Stimulated activated CD4-positive, alpha-beta T cell treated with anti-CD3 and anti-CD28 coated beads, Interleukin-2, amount 100 ng/mL, for 24 hours (primary cell): ENCODE data around the gene ECHDC3.
"Not testable (repeated sequence)": the region's sequence is repeated elsewhere in the genome, so short reads cannot be mapped to it uniquely, and the experiment has no call there.

Experiments
- DNase-seq, 2 donors: peaks; one replicate each; pipeline ENCODE4 v3.0.0-alpha.2; 2020

The ECHDC3 gene

DNA sequence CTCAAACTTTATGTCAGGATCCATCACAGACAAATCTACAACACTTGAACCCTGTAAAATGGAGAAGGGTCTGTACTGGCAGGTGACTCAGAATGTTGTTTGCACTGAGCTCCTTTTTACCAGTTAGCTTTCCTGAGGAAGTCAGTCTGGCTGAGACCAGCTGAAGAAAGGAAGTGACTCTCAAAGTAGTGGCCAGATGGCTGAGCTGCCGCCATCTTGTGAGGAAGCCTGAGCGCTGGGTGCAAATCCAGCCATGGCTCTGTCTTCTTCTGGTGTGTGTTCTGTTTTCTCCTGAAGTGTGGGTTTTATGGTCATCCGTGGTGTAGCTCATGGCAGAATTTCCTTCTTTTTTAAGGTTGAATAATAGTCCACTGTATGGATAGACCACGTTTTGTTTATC is 25.5 kb upstream of the ECHDC3 start:
- no peak for DNase-seq

DNA sequence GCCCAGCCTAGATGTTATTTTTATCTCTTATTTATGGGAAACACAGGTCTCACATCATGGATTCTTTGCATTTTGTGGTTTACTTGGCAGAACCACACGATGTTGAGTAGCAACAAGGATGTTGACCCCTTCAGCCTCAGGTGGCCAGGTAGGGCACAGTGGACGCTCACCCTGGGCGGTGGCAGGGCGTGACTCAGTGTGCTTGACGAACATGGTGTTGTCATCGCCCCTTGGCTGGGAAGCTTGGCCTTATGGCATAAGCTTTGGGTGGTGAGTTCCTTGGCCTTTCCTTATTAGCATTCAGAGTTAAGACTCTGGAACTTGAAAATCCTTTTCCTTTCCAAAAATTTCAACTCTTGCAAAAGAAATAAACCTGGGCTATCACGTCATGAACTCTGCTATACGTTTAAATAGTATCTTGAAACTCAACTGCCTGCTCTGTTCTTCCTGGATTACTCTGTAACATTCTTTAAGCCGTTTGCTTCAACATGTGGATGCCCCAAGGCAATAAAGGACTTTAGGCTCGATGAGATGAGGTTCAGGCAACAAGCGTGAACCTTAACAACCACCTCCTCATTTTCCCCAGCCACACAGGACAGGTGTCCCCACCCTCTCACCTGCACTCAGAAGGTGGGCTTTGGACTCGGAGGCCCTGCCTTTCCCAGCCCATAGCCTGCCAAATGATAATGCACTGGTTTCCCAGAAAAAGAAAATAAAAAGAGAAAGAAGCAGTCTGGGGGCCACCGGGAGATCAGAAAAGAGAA is 22.5 kb upstream of the ECHDC3 start:
- no peak for DNase-seq

DNA sequence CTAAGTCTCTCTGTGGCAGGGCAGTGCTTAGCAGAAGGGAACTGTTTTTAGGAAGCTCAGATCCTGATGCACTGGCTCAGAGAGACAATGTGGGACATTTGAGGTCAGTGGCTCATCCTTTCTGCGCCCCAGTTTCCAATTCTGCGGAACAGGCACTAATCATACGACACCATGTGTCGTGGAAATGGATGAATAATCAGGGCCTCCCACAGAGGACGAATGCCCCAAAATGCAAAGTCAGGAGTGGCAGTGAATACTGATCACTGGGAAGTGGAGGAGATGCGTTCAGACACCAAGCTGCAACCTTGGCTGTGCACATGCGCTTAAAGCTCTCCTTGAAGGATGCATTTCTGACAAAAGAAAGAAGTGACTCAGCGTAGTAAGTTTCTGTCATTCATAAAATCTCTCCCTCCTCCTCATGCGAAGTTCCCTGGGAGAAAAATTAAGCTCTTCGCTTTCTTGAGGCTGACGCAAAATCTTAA is 21.9 kb upstream of the ECHDC3 start:
- no peak for DNase-seq

DNA sequence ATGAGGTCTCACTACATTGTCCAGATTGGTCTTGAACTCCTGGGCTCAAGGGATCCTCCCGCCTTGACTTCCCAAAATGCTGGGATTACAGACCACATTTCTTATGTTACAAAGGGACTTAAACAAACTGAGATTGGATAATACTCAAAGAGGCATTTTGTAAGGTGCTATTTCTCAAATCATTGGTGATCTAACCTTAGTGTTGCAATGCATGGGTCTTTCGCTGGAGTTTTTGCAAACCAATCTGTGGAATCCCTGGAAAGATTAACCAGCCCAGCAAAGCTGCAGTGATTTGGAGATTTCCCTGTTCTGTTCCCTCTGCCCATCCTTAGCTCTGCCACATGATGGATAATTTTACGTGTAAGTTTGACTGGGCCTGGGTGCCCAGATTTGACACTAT is 20.4 kb upstream of the ECHDC3 start:
- no peak for DNase-seq

DNA sequence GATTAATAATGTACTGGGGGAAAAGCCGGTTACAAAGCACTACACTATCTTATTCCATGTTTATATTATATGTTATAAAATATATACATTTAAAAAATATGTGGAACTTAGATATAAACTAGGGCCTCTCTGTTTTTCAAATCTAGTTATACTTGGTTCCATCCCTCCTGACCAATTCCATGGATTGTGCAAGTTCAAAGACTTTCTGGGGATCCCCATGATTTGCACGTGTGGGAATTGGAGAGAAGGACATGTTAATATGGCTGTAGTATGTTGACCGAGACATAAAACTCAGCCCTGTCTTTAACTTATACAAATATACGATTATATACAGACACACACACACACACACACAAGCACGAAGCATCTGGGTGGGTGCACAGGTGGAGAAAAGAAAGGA is 18.8 kb upstream of the ECHDC3 start:
- DNase-seq = no peak

DNA sequence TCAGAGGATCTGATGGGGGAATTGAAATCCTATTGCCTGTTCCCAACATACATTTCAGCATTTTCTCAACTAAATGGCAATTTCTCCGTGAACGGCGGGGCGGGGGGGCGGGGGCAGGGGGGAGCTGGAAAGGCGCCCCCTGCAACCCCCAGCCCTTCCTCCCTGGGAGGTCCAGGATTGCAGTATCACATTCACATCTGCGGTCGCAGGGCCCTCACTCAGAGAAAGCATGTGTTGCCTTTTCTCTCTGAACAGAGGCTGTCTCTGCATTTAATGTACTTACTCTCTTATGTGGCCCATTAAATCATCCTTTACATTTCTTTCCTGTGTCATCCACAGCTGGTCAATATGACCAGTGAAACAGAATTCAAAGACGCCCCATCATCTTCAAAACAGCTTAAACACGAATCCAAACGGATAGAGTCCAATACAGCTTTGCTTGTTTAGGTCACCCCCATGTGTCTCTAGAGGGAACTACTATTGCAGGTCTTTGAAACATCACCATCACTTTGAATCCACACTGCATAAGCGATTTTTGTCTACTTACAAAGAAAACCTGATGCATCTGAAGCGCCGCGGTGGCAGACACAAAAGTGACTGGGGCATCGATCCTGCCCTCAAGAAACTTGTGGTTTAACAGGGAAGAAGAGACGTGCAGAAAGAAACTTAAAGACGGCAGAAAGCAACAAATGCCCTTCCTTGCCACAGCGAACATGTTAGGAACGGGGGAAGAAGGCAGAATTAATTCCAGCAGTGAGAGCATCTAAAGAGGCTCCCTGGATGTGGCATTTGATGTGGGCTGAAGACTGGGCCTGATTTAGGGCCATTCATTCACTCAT is 17.0 kb upstream of the ECHDC3 start:
- DNase-seq = no peak

DNA sequence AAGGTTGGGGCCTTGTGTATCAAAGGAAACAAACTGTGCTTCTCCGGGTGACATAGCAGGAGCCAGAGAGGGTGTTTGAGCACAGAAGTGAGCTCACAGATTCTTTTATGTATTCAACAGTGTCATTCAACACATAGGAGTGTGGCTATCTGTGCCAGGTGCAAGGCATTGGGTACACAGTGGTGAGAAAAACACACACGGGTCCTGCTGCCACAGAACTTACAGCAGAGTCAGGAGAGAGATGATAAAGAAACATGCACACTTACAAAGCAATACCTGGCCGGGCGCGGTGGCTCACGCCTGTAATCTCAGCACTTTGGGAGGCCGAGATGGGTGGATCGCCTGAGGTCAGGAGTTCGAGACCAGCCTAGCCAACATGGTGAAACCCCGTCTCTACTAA is 16.3 kb upstream of the ECHDC3 start:
- DNase-seq = no peak

DNA sequence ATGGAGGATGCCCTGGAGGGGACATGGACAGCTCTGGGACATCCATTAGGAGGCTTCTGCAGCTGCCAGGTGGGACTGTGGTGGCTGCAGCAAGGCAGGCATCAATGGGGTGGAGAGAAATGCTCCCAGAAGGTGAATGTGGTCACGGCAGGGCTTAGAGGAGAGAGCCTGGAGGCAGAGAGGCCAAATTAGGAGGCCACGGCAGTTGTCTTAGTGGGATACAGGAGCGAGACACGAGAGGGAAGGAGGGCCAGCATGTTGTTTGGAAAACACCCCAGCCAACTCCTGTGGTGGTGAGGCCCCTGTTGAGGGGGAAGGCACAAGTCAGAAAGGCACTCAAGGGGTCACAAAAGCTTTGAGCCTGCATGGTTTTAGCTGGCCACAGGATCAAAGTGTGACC is 14.6 kb upstream of the ECHDC3 start:
- no peak for DNase-seq

DNA sequence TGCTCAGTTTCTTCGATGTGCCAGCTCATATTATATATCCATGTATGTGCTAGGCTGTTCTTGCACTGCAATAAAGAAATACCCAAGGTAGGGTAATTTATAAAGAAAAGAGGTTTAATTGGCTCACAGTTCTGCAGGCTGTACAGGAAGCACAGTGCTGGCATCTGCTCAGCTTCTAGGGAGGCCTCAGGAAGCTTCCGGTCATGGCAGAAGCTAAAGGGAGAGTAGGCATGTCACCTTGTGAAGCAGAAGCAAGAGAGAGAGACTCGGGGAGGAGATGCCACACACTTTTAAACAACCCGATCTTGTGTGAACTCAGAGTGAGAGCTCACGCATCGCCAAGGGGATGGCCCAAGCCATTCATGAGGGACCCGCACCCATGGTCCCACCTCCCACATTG is 13.8 kb upstream of the ECHDC3 start:
- DNase-seq = no peak

DNA sequence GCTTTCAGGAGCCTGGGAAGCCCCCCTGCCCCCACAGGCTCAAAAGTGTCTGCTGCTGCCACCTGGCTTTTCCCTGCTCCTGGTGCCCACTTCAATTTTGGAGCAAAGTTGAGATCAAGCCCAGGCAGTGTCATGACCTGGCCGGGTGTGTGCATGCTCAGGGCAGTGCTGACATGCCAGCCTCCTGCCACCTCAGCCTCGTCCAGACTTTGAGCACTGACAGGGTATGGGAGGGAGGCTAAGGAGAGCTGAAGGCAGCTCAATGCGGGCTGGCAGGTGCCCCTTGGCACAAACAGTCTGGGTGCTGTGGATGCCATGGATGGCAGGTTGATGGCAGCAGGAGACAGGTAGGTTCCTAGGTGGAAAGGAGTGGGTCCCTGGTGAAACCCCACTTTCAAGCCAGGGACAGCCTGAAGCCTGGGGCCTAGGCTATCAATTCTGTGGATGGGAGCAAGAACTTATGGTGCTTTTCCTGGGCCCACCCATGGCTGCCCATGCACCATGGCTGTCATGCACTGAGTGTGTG is 12.3 kb upstream of the ECHDC3 start:
- DNase-seq = no peak

DNA sequence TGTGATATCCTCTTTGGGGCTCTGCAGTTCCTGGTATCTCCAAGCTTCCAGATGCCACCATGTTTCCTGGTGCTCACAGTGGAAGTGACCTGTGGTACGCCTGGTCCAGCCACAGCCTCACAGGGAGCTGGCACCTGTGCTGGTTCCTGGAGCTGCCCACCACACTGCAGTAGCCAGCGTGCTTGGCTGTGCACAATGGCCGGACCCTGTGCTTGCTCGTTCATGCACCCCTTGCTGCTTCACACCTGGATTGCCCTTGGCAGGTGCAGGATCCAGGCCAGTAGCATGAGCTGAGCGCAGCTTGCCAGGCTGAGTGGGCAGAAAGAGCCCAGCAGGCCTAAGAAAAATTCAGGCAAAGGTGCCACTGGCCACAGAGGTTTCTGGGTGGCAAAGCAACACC is 11.4 kb upstream of the ECHDC3 start:
- DNase-seq = no peak

DNA sequence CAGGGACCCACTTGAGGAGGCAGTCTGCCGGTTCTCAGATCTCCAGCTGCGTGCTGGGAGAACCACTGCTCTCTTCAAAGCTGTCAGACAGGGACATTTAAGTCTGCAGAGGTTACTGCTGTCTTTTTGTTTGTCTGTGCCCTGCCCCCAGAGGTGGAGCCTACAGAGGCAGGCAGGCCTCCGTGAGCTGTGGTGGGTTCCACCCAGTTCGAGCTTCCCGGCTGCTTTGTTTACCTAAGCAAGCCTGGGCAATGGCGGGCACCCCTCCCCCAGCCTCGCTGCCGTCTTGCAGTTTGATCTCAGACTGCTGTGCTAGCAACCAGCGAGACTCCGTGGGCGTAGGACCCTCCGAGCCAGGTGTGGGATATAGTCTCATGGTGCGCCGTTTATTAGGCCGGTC is 5.4 kb upstream of the ECHDC3 start:
- not testable (repeated sequence) for DNase-seq

DNA sequence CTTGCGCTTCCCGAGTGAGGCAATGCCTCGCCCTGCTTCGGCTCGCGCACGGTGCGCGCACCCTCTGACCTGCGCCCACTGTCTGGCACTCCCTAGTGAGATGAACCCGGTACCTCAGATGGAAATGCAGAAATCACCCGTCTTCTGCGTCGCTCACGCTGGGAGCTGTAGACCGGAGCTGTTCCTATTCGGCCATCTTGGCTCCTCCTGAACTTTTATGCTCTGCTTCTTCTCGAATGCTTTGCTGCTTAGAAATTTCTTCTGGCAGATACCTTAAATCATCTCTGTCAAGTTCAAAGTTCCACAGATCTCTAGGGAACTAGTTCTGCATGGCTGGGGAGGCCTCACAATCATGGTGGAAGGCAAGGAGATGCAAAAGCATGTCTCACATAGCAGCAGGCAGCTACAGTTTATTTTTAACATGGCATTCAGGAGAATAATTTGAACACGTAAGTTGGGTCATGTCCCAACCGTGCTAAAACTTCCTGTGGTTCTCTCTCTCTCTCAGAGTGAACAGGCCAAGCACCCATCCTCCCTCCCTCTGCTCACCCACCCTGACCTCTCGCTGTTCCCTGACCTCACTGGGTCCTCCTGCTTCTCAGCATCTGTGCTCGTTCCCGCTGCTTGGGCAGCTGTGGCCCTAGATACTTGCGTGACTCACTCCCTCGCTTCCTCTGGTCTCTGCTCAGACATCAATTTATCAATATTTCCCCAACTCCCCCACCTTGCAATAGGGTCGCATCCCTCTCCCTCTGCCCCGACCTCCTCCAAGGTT is 4.7 kb upstream of the ECHDC3 start:
- DNase-seq = not testable (repeated sequence)

DNA sequence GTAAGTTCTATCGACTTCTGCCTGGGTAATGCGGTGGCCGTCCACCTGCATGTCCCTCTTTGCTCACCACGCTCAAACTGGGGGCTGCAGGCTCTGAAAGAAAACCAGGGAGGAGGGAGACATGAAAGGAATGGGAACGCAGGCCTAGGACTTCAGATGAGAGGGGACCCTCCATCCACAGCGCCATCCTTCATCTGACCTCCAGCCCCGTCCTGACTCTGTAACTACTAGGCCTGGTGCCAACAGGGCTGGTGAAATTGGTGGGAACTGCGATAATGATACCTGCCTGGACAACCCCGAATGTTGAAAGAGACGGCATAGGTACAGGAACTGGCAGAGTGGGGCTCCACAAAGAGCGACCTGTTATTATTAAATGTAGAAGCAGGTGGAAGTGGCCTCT is 1.3 kb upstream of the ECHDC3 start:
- DNase-seq = no peak

DNA sequence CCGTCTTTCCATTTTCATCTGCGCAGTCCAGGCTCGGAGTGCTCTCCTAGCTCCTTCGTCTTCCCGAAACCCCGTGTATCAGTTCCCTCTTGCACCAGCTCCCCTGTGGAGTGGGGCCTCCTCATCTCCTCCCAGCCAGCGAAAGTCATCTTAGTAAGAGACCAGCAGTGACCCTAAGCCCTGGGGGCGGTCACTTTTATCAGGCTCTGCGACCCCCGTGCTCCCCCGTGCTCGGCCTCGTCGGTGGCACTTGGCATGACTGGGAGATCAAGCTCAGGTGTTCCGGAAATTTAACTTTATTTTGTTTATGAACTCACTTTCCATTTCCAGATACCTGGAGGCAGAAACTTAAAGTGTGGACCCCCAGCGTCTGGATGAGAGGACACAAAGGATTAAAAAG is 574 bp upstream of the ECHDC3 start:
- DNase-seq = no peak

DNA sequence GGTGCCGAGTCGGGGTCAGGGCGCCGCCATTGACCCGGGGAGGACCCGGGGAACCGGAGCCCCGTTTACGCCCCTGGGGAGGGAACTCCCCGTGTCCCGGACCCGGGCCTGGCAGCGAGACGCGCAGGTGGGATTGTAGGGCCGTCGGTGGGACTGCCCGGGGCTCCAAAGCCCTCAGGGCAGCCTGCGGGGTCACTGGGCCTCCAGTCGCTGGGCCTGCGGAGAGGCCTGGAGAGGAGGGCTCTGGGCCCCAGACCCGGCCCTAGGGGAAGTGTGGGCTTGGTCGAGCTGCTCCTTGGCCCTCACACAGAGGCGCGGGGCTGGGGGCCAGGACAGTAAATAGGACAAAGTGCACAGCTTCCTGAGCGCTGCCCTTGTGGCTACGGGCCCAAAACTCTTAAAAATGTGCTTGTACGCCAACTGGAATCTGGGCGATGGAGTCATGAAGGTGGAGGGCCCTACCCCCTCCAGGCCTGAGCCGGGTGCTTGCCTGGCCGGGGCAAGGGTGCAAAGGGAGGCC is 657 bp downstream of the ECHDC3 start:
- DNase-seq = no peak

DNA sequence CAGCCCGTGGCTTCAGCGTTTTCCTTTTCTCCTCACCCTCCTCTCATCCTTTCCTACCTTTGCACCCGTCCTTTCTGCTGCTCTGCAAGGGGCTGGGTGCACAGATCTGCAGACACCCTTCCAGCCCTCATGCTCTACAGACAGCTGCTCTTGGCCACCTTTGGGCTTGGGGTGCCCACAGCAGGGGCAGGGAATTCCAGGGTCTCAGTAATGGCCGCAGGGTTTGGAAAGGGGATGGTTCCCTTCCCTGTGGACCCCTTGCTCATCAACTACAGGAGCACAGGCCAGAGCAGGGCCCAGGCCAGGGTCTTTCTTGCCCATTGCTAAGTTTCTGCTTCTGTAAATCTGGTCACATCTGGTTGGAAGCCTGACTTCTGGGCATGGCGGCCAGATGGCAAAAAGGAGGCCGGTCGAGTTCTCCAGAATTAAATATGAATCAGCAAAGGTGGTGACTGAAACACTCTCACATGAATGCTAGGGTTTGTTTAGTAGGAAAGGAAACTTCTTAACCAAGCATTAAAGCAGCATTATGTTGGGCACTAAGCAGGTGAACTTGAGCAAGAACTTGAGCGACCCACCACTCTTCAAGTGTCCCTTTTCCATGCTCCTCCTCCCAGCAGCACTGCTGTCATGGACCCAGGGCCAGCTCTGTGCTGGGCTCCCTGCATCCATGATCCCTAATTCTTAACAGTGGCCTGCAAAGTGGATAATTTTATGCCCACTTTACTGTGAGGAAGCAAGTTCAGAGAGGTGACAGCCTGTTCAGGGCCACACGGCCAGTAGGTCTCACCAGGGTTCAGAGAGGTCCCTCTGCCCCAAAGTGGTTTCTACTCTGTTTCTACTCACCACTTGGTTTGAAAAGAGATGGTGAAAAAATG is 1.5 kb downstream of the ECHDC3 start:
- no peak for DNase-seq

DNA sequence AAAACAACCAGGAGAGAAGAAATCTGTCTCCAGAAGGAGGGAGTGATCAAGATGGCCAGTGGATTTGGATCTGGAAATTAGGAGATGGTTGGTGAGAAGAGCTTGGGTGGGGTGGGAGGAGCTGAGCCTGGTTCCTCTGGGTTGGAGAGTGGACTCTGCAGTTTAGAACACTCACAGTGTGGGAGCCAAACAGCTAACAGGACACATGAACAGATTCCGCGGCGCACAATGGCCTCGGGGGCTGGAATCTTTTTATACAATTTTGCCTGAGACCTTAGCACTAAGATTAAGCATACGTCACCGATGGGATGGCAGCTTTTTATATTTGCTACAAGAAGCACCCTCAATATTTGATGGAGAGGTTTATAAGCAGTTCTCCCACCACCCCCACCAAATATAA is 2.9 kb downstream of the ECHDC3 start:
- DNase-seq = no peak

DNA sequence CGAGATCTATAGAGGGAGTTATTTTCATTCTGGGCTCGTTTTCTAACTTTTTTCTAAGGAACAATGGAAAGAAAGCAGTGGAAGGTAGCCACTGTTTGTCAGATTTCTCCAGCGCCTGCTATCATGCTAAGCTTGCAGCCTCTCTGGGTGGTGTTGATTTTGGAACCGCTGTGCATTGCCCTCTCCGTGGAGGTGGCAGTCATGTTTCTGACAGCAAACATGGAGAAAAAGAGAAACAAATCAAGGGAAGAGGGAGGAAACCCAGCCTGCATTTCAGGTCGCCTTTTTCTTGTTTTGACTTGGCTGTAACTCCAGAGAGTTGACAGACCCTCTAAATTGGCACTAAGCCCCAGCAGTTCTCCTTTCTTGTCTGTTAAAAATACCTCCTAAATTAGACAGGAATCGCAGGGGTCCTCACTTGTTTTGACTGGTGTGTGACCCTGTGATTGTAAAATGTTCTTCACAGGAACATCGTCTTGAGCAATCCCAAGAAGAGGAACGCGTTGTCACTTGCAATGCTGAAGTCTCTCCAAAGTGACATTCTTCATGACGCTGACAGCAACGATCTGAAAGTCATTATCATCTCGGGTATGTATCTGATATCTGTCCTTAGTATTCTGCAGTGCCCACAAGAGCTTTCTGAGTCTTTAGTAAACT is 4.8 kb downstream of the ECHDC3 start:
- no peak for DNase-seq

DNA sequence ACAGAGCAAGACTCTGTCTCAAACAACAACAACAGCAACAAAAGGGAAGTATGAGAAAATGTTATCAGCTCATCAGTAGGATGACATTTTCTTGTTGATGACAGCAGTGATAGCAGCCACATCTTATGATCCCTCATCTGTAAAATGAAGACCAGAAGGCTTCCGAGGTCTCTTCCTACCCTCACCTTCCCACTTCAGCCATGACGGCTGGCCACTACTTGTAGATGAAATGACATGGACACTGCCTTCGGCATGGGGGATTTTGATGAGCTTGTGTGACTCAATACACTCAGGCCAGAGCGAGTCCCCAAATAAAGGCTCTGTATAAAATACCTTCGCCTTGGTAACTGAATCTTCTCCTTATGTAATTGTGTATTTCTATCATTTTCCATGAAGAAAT is 6.7 kb downstream of the ECHDC3 start:
- no peak for DNase-seq

DNA sequence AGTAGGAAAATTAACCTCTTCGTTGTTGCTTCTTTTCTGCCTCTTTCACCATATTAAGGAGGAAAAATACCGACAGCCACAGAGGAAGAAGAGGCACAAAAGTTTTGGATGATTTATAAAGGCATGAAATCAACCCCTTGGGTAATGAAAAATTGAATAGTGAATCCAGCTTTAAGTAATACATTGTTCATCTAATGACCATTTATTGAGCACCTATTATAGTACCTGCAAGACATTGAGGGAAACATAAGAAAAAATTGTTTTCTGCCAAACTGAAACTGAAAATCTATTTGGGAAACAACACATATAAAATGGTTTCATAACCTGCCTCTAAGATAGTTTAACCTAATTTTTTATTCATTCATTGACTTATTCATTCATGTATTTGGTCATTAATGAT is 8.2 kb downstream of the ECHDC3 start:
- no peak for DNase-seq
